Loucy (cell line): ENCODE data around the gene NELFCD.

Experiments used
- H2AFZ ChIP-seq: fragments of 200-600 bp; sonication (generic); 2 replicates; pipeline ENCODE4 v1.6.0; 2016; ENCODE audit warnings: antibody characterized with exemption, mild to moderate bottlenecking, low read length, moderate library complexity
- H3F3A ChIP-seq: fragments of 200-600 bp; 2 replicates; pipeline ENCODE4 v1.6.0; 2016; ENCODE audit warnings: antibody characterized with exemption, low read depth, mild to moderate bottlenecking
- H3K27me3 ChIP-seq: fragments of 200-600 bp; sonication (generic); 2 replicates; pipeline ENCODE4 v1.6.1; 2014; ENCODE audit warnings: low read length, mild to moderate bottlenecking; ENCODE audit not compliant: insufficient read depth, poor library complexity, severe bottlenecking
- H3K36me3 ChIP-seq: fragments of 200-600 bp; sonication (generic); 2 replicates; pipeline ENCODE4 v1.6.1; 2016; ENCODE audit warnings: low read length; ENCODE audit not compliant: insufficient read depth
- H3K4me1 ChIP-seq: fragments of 200-600 bp; sonication (generic); 2 replicates; pipeline ENCODE4 v1.5.1; 2014; ENCODE audit warnings: low read length, mild to moderate bottlenecking; ENCODE audit not compliant: insufficient read depth, poor library complexity, severe bottlenecking
- H3K4me2 ChIP-seq: fragments of 200-600 bp; sonication (generic); 2 replicates; pipeline ENCODE4 v1.6.0; 2014; ENCODE audit warnings: antibody characterized with exemption, low read length, low read depth, mild to moderate bottlenecking; ENCODE audit not compliant: poor library complexity, severe bottlenecking
- H3K4me3 ChIP-seq: fragments of 200-600 bp; sonication (generic); 2 replicates; pipeline ENCODE4 v1.5.1; 2014; ENCODE audit warnings: low read length, mild to moderate bottlenecking, mixed read lengths; ENCODE audit not compliant: poor library complexity, severe bottlenecking
- H3K79me2 ChIP-seq: fragments of 200-600 bp; sonication (generic); 2 replicates; pipeline ENCODE4 v1.6.1; 2014; ENCODE audit warnings: low read length; ENCODE audit not compliant: insufficient read depth
- H3K9ac ChIP-seq: fragments of 200-600 bp; sonication (generic); 2 replicates; pipeline ENCODE4 v1.6.0; 2014; ENCODE audit warnings: mild to moderate bottlenecking, low read depth, low read length, moderate library complexity; ENCODE audit not compliant: poor library complexity, severe bottlenecking
- H3K9me2 ChIP-seq: fragments of 200-600 bp; sonication (generic); replicated peaks from 2 replicates; pipeline ENCODE4 v1.6.1; 2016; ENCODE audit warnings: low read depth, low read length, mixed read lengths
- H3K9me3 ChIP-seq: fragments of 200-600 bp; sonication (generic); 2 replicates; pipeline ENCODE4 v1.6.1; 2014; ENCODE audit warnings: mild to moderate bottlenecking, antibody characterized with exemption, low read length, low read depth; ENCODE audit not compliant: insufficient read depth
- H4K20me1 ChIP-seq: fragments of 200-600 bp; sonication (generic); 2 replicates; pipeline ENCODE4 v1.6.0; 2014; ENCODE audit warnings: antibody characterized with exemption, low read length, mild to moderate bottlenecking; ENCODE audit not compliant: insufficient read depth, poor library complexity, severe bottlenecking
- EZH2phosphoT487 ChIP-seq: fragments of 200-600 bp; IDR thresholded peaks from 2 replicates; pipeline ENCODE4 v1.6.1; 2018; ENCODE audit warnings: antibody characterized with exemption, mild to moderate bottlenecking, moderate library complexity, borderline replicate concordance
- TF ChIP-seq, protein P1 (sequence below): fragments of 200-600 bp; sonication (generic); conservative IDR thresholded peaks from 2 replicates; pipeline ENCODE4 v1.5.1; 2014; ENCODE audit warnings: mild to moderate bottlenecking, antibody characterized with exemption, low read length

NELFCD gene

DNA sequence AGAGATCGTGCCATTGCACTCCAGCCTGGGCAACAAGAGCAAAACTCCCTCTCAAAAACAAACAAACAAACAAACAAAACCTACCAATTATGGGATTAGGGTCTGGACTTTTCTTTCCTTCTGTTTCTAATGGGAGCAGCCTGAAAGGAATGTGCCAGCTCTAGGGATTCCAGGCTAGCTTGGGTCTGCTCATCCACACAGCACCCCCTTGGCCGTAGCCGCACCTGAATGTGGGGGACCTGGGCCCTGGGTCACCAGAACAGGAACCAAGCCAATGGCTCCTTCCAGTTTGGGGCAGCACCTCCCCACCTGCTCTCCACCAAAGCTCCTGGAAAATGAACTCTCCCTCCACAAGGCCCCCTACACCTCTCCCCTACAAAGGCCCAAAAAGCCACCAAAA is 19.3 kb downstream of the NELFCD start:
- Histone ChIP-seq H3K9ac (no peak overlapping the region), H3K9me2 (no peaks in the 10 kb centered on the region), H2AFZ (no peak overlapping the region), H3K79me2 (no peaks in the 10 kb centered on the region), H3K4me3 (no peak overlapping the region), H3K9me3 (no peaks in the 10 kb centered on the region), H3K27me3 (no peaks in the 10 kb centered on the region), H3K4me2 (no peak overlapping the region), H4K20me1 (no peaks in the 10 kb centered on the region), H3F3A (no peaks in the 10 kb centered on the region), H3K4me1 (peaks cover 13% of the 10 kb centered on the region), H3K36me3 (peaks cover 11% of the 10 kb centered on the region; the same call in 1 of the 2 replicates)
- no peak for TF ChIP-seq EZH2phosphoT487
- TF ChIP-seq, protein P1, sequence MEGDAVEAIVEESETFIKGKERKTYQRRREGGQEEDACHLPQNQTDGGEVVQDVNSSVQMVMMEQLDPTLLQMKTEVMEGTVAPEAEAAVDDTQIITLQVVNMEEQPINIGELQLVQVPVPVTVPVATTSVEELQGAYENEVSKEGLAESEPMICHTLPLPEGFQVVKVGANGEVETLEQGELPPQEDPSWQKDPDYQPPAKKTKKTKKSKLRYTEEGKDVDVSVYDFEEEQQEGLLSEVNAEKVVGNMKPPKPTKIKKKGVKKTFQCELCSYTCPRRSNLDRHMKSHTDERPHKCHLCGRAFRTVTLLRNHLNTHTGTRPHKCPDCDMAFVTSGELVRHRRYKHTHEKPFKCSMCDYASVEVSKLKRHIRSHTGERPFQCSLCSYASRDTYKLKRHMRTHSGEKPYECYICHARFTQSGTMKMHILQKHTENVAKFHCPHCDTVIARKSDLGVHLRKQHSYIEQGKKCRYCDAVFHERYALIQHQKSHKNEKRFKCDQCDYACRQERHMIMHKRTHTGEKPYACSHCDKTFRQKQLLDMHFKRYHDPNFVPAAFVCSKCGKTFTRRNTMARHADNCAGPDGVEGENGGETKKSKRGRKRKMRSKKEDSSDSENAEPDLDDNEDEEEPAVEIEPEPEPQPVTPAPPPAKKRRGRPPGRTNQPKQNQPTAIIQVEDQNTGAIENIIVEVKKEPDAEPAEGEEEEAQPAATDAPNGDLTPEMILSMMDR, result no peak

- no peak overlapping the region for H3K4me2 ChIP-seq
- H3K9me3 ChIP-seq, result no peaks in the 10 kb centered on the region
- H3K9ac ChIP-seq, result no peak overlapping the region
- no peaks in the 10 kb centered on the region for H3F3A ChIP-seq
- H3K9me2 ChIP-seq, result no peaks in the 10 kb centered on the region
- TF ChIP-seq, protein P1, result no peak
- TF ChIP-seq EZH2phosphoT487, result no peak
- H2AFZ ChIP-seq, result no peak overlapping the region
- H3K4me3 ChIP-seq, result no peak overlapping the region
- peaks cover 13% of the 10 kb centered on the region for H3K4me1 ChIP-seq
- no peaks in the 10 kb centered on the region for H3K27me3 ChIP-seq
- 0 out of 2 replicates have a peak, but pooled peaks cover 5% of the 10 kb centered on the region for H3K36me3 ChIP-seq
- no peaks in the 10 kb centered on the region for H4K20me1 ChIP-seq
- no peaks in the 10 kb centered on the region for H3K79me2 ChIP-seq
Measured at GRCh38 chr20:59001068-59001448, 20.0 kb downstream of the NELFCD start.

- Histone ChIP-seq H2AFZ (no peak overlapping the region), H3K36me3 (no peaks in the 10 kb centered on the region), H3K9ac (no peak overlapping the region), H3K9me3 (no peaks in the 10 kb centered on the region), H3K4me1 (peaks cover 13% of the 10 kb centered on the region), H3K4me3 (no peak overlapping the region), H4K20me1 (no peaks in the 10 kb centered on the region), H3K9me2 (no peaks in the 10 kb centered on the region), H3K79me2 (no peaks in the 10 kb centered on the region), H3K27me3 (no peaks in the 10 kb centered on the region), H3K4me2 (no peak overlapping the region), H3F3A (no peaks in the 10 kb centered on the region)
- TF ChIP-seq, protein P1, result no peak
- no peak for TF ChIP-seq EZH2phosphoT487
Measured at GRCh38 chr20:59001449-59002171, 20.6 kb downstream of the NELFCD start.
